ENCODE data around the gene ESYT1.
A peak's percentile ranks its signal among the peaks of the same experiment; 100 is the strongest.
"Not testable (repeated sequence)": the region's sequence is repeated elsewhere in the genome, so short reads cannot be mapped to it uniquely, and the experiment has no call there.

ESYT1 gene

GRCh38 chr12:56156464-56157200 lies 28.6 kb downstream of the ESYT1 start:
- not testable (repeated sequence) for DNase-seq (ENCODE audit: low spot score)

- peak; percentile 80 for DNase-seq (ENCODE audit: low spot score)
Measured at GRCh38 chr12:56157201-56158028, 29.3 kb downstream of the ESYT1 start.

GRCh38 chr12:56158029-56158925 lies 30.2 kb downstream of the ESYT1 start, which contains the start of gene MYL6:
Gene MYL6, plus strand, starts transcription at chr12:56158359. Its CDS starts 43 bp downstream, at chr12:56158402.
- peak; percentile 93 for DNase-seq (ENCODE audit: low spot score)

- DNase-seq (ENCODE audit: low spot score): no peak
Measured at GRCh38 chr12:56158926-56159461, 30.9 kb downstream of the ESYT1 start.

- DNase-seq (ENCODE audit: low spot score): no peak
Measured at GRCh38 chr12:56159482-56160192, 31.6 kb downstream of the ESYT1 start.

GRCh38 chr12:56160193-56160763 lies 32.2 kb downstream of the ESYT1 start:
- peak; percentile 88 for DNase-seq (ENCODE audit: low spot score)

- DNase-seq (ENCODE audit: low spot score): no peak
Measured at GRCh38 chr12:56160894-56161689, 33.0 kb downstream of the ESYT1 start.

GRCh38 chr12:56161690-56162351 lies 33.8 kb downstream of the ESYT1 start:
- no peak for DNase-seq (ENCODE audit: low spot score)

- DNase-seq (ENCODE audit: low spot score): no peak
Measured at GRCh38 chr12:56162468-56163290, 34.6 kb downstream of the ESYT1 start.

- DNase-seq (ENCODE audit: low spot score): no peak
Measured at GRCh38 chr12:56163533-56164344, 35.7 kb downstream of the ESYT1 start.

- DNase-seq (ENCODE audit: low spot score): no peak
Measured at GRCh38 chr12:56164345-56164729, 36.3 kb downstream of the ESYT1 start.

- no peak for DNase-seq (ENCODE audit: low spot score)
Measured at GRCh38 chr12:56165369-56165768, 37.3 kb downstream of the ESYT1 start.

GRCh38 chr12:56169229-56169759 lies 41.2 kb downstream of the ESYT1 start:
- DNase-seq (ENCODE audit: low spot score): no peak

- no peak for DNase-seq (ENCODE audit: low spot score)
Measured at GRCh38 chr12:56172839-56173238, 44.8 kb downstream of the ESYT1 start.

- no peak for DNase-seq (ENCODE audit: low spot score)
Measured at GRCh38 chr12:56178347-56178746, 50.3 kb downstream of the ESYT1 start.

- DNase-seq (ENCODE audit: low spot score): no peak
Measured at GRCh38 chr12:56186957-56187356, 58.9 kb downstream of the ESYT1 start.

- DNase-seq (ENCODE audit: low spot score): no peak
Measured at GRCh38 chr12:56188131-56188777, 60.2 kb downstream of the ESYT1 start.
